HepG2 (cell line): ENCODE results near the gene GABRA4. TPM values are rescaled to one million over a fixed set of nuclear protein-coding genes. Genes with fewer than 3 reads are reported as not detected.

Experiments used
- ATAC-seq: fragments of 200-7000 bp; cut with Tn5 transposase; 3 replicates; pipeline ENCODE4 v1.9.1; 2020; ENCODE audit warnings: mild to moderate bottlenecking, moderate library complexity
- BruUV-seq: library from RNA; stranded (reverse); fragments of 400-500 nt; replicated peaks from 2 replicates; lab custom pipeline; 2021; lab: Mats Ljungman, UMichigan
- CTCF ChIA-PET: fragments of 300-600 bp; formaldehyde crosslinking; extraction: SDS; loops from one replicate; lab custom pipeline; 2021; ENCODE audit warnings: low total read pairs, inconsistent platforms, low intra/inter-chr PET ratio; lab: Yijun Ruan, JAX
- POLR2A ChIA-PET: fragments of 350-600 bp; sonication (Branson Sonifier 250); formaldehyde crosslinking; loops from one replicate; lab custom pipeline; 2020; ENCODE audit warnings: antibody characterized with exemption, inconsistent platforms; lab: Yijun Ruan, JAX
- DNase-seq: peaks from one replicate; pipeline ENCODE4 v3.0.0-alpha.2; 2015; ENCODE audit warnings: low spot score
- FAIRE-seq: peaks from 3 replicates; lab custom pipeline; 2011; peaks lifted over from hg19 to GRCh38; lab: Jason Lieb, UNC
- H2AFZ ChIP-seq: one replicate; pipeline ENCODE4 v1.6.1; 2011; ENCODE audit warnings: low read length, inconsistent platforms
- H3K27ac ChIP-seq: fragments of 300-600 bp; 3 replicates; pipeline ENCODE4 v1.8.0; 2011; ENCODE audit warnings: mixed run types, mild to moderate bottlenecking, mixed read lengths, low read length, inconsistent platforms; ENCODE audit not compliant: insufficient read depth; ENCODE audit errors: extremely low read length
- H3K27me3 ChIP-seq, 2 experiments: fragments of 200-600 bp in 1 of 2; 2 replicates in 1 of 2; 3 replicates in 1 of 2; pipeline versions ENCODE4 v1.6.0 to v1.8.0; 2011; ENCODE audit warnings: low read length in 2 of 2, mild to moderate bottlenecking in 2 of 2, moderate library complexity in 2 of 2, inconsistent platforms in 1 of 2; ENCODE audit not compliant: insufficient read depth in 2 of 2, control insufficient read depth in 1 of 2
- H3K36me3 ChIP-seq, 2 experiments: fragments of 200-600 bp in 1 of 2; replicated peaks in 1 of 2; 2 replicates in 1 of 2; 3 replicates in 1 of 2; pipeline versions ENCODE4 v1.5.1 to v1.8.0; 2011; ENCODE audit warnings: low read length in 2 of 2, inconsistent platforms in 1 of 2; ENCODE audit not compliant: insufficient read depth in 2 of 2, control insufficient read depth in 1 of 2
- H3K4me1 ChIP-seq: 2 replicates; pipeline ENCODE4 v1.5.1; 2012; ENCODE audit warnings: low read length, inconsistent platforms; ENCODE audit not compliant: insufficient read depth
- H3K4me2 ChIP-seq: 2 replicates; pipeline ENCODE4 v1.6.0; 2011; ENCODE audit warnings: low read depth, low read length, inconsistent platforms
- H3K4me3 ChIP-seq, 3 experiments: fragments of 200-600 bp in 1 of 3; sonication (generic), shearing (Covaris generic) in 1 of 3; replicated peaks in 1 of 3; 2 replicates each; pipeline ENCODE4 v1.5.1; 2011 to 2016; ENCODE audit warnings: low read length in 3 of 3, inconsistent platforms in 2 of 3, low read depth in 2 of 3, mild to moderate bottlenecking in 2 of 3, control low read depth in 1 of 3, mixed read lengths in 1 of 3; ENCODE audit not compliant: insufficient read depth in 1 of 3
- H3K79me2 ChIP-seq: one replicate; pipeline ENCODE4 v1.6.1; 2011; ENCODE audit warnings: low read length, inconsistent platforms; ENCODE audit not compliant: insufficient read depth
- H3K9ac ChIP-seq: 2 replicates; pipeline ENCODE4 v1.6.0; 2011; ENCODE audit warnings: mild to moderate bottlenecking, low read depth, low read length, inconsistent platforms; ENCODE audit not compliant: insufficient read depth
- H3K9me3 ChIP-seq: 2 replicates; pipeline ENCODE4 v1.5.1; 2012; ENCODE audit warnings: mild to moderate bottlenecking, low read length
- H4K20me1 ChIP-seq: 2 replicates; pipeline ENCODE4 v1.6.0; 2011; ENCODE audit warnings: inconsistent platforms, mild to moderate bottlenecking, low read length, moderate library complexity; ENCODE audit not compliant: insufficient read depth
- CENPBD1 ChIP-seq: sonication (generic); formaldehyde crosslinking; IDR thresholded peaks from 2 replicates; pipeline ENCODE4 v1.8.0; 2022; ENCODE audit warnings: missing genetic modification reagents, low read depth, mild to moderate bottlenecking, borderline replicate concordance
- MZF1 ChIP-seq: sonication (generic); formaldehyde crosslinking; IDR thresholded peaks from 2 replicates; pipeline ENCODE4 v1.8.1; 2023; ENCODE audit warnings: mild to moderate bottlenecking, missing genetic modification reagents, borderline replicate concordance
- NAIF1 ChIP-seq: sonication (generic); formaldehyde crosslinking; IDR thresholded peaks from 2 replicates; pipeline ENCODE4 v1.5.0; 2020; ENCODE audit warnings: mild to moderate bottlenecking, missing genetic modification reagents, borderline replicate concordance
- NFIB ChIP-seq: sonication (generic); formaldehyde crosslinking; IDR thresholded peaks from 2 replicates; pipeline ENCODE4 v1.9.0; 2021; ENCODE audit warnings: missing genetic modification reagents, mild to moderate bottlenecking, borderline replicate concordance
- SUZ12 ChIP-seq: fragments of 150-350 bp; IDR thresholded peaks from 2 replicates; pipeline ENCODE4 v1.6.1; 2014; ENCODE audit warnings: low read depth, low read length
- SYNCRIP ChIP-seq: fragments of 200-400 bp; formaldehyde crosslinking; IDR thresholded peaks from 2 replicates; pipeline ENCODE4 v1.6.1; 2018; ENCODE audit warnings: mild to moderate bottlenecking, low read depth, low read length; ENCODE audit not compliant: insufficient read depth
- ZBTB40 ChIP-seq, 2 experiments: fragments of 450-650 bp in 1 of 2; sonication (generic) in 1 of 2; formaldehyde crosslinking in 1 of 2; IDR thresholded peaks; 2 replicates each; pipeline versions ENCODE4 v1.6.1 to v1.8.0; 2016 to 2022; ENCODE audit warnings: antibody characterized with exemption in 1 of 2, mild to moderate bottlenecking in 1 of 2, missing genetic modification reagents in 1 of 2
- ZNF713 ChIP-seq: sonication (generic); formaldehyde crosslinking; IDR thresholded peaks from 2 replicates; pipeline ENCODE4 v1.4.0; 2020; ENCODE audit warnings: mild to moderate bottlenecking, missing genetic modification reagents
- WGBS: methylation state at CpG from one replicate; pipeline ENCODE4 v1.1.6; 2017; ENCODE audit warnings: low lambda C conversion rate; 5-methylcytosine and 5-hydroxymethylcytosine counted together
- in situ Hi-C: cut with HindIII; loops from 2 replicates; pipeline ENCODE4 v1.10.0; 2017; ENCODE audit warnings: low pct_unique_long_range_greater_than_20kb; ENCODE audit not compliant: extremely low pct_ligation_motif_present
- intact Hi-C: fragments of 100-400 bp; cut with micrococcal nuclease; formaldehyde crosslinking; loops from one replicate; pipeline ENCODE4 v1.10.0; 2022; ENCODE audit not compliant: unreplicated experiment
- polyA plus RNA-seq, 8 experiments: library from polyadenylated mRNA; depleted of rRNA in 3 of 8; stranded (reverse) in 7 of 8; unstranded in 1 of 8; fragments of >200 nt; fragmentation: Illumina TruSeq in 4 of 8; extraction: Trizol in 4 of 8; gene quantifications; 2 replicates each; pipeline versions ENCODE4 v1.2.1 to v1.2.3, GENCODE V29; 2011 to 2016; ENCODE audit warnings: low read depth in 4 of 8, missing spikeins in 1 of 8, mixed read lengths in 1 of 8; ENCODE audit not compliant: insufficient read depth in 1 of 8
- total RNA-seq, 5 experiments: library from RNA; depleted of rRNA; stranded (reverse); fragments of >200 nt; fragmentation: Illumina TruSeq; extraction: Trizol; gene quantifications; 2 replicates each; pipeline ENCODE4 v1.2.3, GENCODE V29; 2016; ENCODE audit warnings: low read depth in 1 of 5
- TF ChIP-seq, protein P1 (sequence below): sonication (generic); formaldehyde crosslinking; IDR thresholded peaks from 2 replicates; pipeline ENCODE4 v1.4.0; 2020; ENCODE audit warnings: mild to moderate bottlenecking, missing genetic modification reagents

Gene GABRA4
- total and polyA plus RNA-seq, 2 of the 13 experiments (the other 11 are each of a cell fraction or from before 2014, with no cell fraction given): not detected

GRCh38 chr4:46979283-46979682 lies 14.1 kb downstream of the GABRA4 start:
- H3K27ac ChIP-seq: no peak overlapping the region
- H3K4me3 ChIP-seq: no peak overlapping the region
- no peaks in the 10 kb centered on the region for H3K36me3 ChIP-seq
- H3K4me1 ChIP-seq: no peaks in the 10 kb centered on the region
- no peaks in the 10 kb centered on the region for H3K27me3 ChIP-seq
- TF ChIP-seq ZNF713 (no peak), SUZ12 (no peak), MZF1 (CRISPR knock-in tag) (no peak), ZBTB40 (IDR thresholded peaks at IDR 0.05) (no peak), ZBTB40 (CRISPR knock-in tag; IDR thresholded peaks at IDR 0.05) (no peak), NAIF1 (CRISPR knock-in tag) (no peak), NFIB (CRISPR knock-in tag) (no peak), CENPBD1 (CRISPR knock-in tag) (no peak), SYNCRIP (no peak)
- TF ChIP-seq, protein P1, sequence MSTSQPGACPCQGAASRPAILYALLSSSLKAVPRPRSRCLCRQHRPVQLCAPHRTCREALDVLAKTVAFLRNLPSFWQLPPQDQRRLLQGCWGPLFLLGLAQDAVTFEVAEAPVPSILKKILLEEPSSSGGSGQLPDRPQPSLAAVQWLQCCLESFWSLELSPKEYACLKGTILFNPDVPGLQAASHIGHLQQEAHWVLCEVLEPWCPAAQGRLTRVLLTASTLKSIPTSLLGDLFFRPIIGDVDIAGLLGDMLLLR (CRISPR knock-in tag): no peak
- FAIRE-seq (no peak), DNase-seq (no peak), ATAC-seq (no peak)
- H3K9ac ChIP-seq: no peak overlapping the region
- H3K4me2 ChIP-seq: no peak overlapping the region
- H3K9me3 ChIP-seq: no peaks in the 10 kb centered on the region
- POLR2A ChIA-PET: no interaction called here
- in situ Hi-C loops: no loop called here
- 51% methylated on average over 2 of the region's 2 CpGs for WGBS
- intact Hi-C loops: no loop called here
- H3K79me2 ChIP-seq: no peaks in the 10 kb centered on the region
- BruUV-seq: no TSS peak
- H2AFZ ChIP-seq: no peak overlapping the region
- CTCF ChIA-PET: no interaction called here
- H4K20me1 ChIP-seq: no peaks in the 10 kb centered on the region
